ENCODE measurements around the gene CEND1.
"Not testable (repeated sequence)": the region's sequence is repeated elsewhere in the genome, so short reads cannot be mapped to it uniquely, and the experiment has no call there.

The CEND1 gene

DNA sequence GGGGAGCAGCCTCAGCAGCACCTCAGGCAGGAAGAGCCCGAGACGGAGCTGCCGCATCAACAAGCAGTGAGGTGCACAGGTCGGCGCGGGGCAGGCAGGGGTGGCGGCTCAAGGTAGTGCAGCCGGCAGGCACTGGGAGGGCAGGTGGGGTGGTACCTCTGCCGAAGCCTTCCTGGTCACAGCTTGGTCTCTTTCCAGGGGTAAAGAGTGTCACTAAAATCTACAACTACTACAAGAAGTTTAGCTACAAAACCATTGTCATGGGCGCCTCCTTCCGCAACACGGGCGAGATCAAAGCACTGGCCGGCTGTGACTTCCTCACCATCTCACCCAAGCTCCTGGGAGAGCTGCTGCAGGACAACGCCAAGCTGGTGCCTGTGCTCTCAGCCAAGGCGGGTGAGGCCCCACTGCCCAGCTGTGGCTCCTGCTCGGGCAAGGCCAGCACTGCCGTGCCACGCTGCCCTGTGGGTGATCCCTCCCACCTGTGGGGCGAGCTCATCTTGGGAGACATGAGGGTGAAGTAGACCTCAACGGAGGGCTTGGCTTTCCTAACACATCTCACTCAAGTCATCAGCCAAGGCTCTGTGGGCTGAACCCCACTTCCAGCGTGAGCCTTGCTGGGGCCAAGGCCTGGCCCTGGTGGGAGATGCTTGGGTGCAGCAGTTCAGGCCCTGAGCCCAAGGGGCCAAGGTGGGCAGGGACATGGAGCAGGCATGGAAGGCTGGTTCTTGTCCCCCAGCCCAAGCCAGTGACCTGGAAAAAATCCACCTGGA, 26.2 kb downstream of the CEND1 start:
- no peak for DNase-seq (ENCODE audit: low read depth in 2 of 2)

GRCh38 chr11:763073-763463, 26.8 kb downstream of the CEND1 start:
- DNase-seq (ENCODE audit: low read depth in 2 of 2) = no peak

DNA sequence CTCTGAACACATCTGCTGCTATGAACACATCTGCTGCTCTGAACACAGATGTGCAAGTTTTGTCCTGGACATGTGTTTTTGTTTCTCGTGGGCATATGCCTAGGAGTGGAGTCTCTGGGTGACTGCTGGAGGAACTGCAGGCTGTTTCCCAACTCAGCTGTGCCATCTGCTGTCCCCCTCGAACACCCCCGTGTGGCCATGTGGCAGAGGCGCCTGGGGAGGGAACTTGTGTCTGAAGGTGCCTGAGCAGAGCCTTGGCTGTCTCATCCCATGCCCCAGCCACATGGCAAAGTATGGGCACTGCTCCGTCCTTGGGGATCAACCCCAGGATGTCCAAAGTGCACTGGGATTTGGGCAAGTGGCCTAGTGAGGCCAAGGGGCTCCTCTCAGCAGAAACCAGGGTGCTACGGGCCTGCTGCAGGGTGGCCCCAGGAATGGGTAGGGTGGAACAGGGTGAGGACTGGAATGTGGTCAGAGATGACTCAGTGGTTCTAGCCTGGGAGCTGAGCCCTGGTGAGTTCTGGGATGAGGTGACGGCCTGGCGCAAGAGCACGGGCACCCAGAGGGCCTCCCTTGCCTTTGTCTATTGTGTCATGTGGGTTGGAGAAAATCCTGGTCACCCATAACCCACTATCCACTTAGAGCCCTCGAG, 27.3 kb downstream of the CEND1 start:
- no peak for DNase-seq (ENCODE audit: low read depth in 2 of 2)

DNA sequence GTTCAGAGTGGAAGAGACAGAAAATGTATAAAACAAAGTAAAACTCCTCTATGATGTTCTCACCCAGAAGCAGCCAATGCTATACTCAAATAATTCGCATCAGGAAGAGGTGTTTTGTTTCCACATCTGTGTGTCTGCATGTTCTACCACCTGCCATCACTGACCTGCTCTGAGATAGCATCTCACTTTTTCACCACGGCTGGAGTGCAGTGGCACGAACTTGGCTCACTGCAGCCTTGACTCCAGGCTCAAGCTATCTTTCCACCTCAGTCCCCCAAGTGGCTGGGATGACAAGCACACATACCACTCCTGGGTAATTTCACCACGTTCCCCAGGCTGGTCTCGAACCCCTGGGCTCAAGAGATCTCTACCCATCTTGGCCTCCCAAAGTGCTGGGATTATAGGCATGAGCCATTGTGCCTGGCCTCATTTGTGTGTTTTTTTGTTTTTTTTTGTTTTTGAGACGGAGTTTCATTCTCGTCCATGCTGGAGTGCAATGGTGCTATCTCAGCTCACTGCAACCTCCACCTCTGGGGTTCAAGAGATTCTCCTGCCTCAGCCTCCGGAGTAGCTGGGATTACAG, 28.3 kb downstream of the CEND1 start:
- DNase-seq (ENCODE audit: low read depth in 2 of 2) = no peak

GRCh38 chr11:760236-760635, 29.7 kb downstream of the CEND1 start:
- no peak for DNase-seq (ENCODE audit: low read depth in 2 of 2)

DNA sequence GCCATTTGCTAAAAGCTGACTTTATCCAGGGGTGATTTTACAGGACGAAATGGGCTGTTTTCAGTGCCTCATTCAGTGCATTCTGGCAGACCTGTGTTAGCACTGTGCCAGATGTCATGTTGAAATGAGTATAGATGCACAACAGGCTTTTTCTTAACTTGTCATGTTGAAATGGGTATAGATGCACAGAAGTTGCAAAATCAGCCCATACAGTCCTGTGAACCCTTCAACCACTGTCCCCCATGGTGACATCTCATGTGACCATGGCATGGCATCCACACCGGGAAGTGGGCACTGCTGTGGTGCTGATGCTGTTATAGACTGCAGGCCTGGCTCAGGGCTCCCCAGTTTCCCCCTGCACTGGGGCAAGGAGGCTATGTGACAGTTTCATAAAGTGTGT, 40.2 kb downstream of the CEND1 start:
- no peak for DNase-seq (ENCODE audit: low read depth in 2 of 2)

- DNase-seq (ENCODE audit: low read depth in 2 of 2) = no peak
Measured at GRCh38 chr11:748007-748359, 41.9 kb downstream of the CEND1 start.

DNA sequence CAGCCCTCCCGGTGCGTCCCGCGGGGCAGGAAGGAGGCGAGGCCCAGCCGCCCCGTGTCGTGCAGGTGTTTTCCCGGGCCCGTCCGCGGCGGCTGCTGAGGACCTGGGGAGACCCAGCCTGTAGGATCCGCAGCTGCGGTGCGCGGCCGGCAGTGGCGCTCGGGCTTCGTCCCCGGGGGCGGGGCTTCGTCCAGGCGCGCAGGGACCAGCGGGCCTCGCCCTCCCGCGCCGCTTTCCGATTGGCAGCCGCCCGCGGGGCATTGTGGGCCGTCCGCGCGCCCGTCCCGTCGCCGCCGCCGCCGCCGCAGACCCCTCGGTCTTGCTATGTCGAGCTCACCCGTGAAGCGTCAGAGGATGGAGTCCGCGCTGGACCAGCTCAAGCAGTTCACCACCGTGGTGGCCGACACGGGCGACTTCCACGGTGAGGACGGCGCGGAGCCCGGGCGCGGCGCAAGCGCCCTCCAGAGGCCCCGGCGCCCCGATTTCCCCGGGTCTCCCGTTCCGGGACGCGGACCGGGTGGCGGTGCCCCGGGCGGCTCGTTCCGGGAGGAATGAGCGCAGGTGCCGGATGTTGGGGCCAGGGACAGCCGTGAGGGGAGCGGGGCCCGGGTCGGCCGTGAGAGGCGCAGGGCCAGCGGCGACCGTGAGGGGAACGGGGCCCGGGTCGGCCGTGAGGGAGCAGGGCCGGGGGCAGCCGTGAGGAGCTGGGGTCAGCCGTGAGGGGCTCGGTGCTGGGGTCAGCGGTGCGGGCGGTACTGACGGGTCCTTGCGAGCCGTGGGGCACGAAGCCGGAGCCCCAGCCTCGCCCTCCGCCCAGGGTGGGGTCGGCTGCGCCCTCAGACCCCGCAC, 42.5 kb downstream of the CEND1 start, which contains the start of gene TALDO1:
TALDO1 (plus strand) TSS at position 307 of the 849 bp plus-strand sequence; CDS start at position 325, 18 bp downstream.
- DNase-seq (ENCODE audit: low read depth in 2 of 2) = peak; percentile 81 to 90

DNA sequence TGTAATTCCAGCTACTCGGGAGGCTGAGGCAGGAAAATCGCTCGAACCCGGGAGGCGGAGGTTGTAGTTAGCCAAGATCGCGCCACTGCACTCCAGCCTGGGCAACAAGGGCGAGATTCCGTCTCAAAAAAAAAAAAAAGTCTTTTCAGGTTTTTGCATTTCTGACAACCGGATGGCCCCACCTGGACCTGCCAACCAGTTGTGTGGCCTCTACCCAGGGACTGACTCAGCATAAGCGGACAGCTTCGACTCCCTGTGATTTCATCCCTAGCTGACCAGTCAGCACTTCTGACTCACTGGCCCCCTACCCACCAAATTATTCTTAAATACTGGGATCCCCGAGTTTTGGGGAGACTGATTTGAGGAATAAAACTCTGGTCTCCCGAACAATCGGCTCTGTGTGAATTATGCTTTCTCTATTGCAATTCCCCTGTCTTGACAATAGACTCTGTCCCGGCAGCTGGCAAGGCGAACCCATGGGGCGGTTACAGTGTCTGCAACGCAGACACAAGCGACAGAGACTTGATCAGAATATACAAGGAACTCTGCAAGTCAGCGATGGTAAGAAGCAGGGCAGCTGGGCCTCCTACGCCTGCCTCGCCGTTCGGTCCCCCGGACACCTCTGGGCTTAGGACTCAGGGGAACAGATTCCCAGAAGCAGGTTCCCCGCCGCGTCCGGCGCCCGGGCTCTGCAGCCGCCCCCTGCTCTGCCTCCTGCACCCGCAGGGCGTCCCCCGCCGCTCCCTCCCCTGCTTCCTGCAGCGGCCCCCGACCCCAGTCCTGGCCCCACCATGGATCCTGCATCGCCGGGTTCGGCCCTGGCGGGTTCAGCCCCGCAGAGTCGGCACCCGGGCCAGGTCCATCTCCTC, 43.4 kb downstream of the CEND1 start:
- no peak for DNase-seq (ENCODE audit: low read depth in 2 of 2)

GRCh38 chr11:745428-745827, 44.5 kb downstream of the CEND1 start:
- no peak for DNase-seq (ENCODE audit: low read depth in 2 of 2)

DNA sequence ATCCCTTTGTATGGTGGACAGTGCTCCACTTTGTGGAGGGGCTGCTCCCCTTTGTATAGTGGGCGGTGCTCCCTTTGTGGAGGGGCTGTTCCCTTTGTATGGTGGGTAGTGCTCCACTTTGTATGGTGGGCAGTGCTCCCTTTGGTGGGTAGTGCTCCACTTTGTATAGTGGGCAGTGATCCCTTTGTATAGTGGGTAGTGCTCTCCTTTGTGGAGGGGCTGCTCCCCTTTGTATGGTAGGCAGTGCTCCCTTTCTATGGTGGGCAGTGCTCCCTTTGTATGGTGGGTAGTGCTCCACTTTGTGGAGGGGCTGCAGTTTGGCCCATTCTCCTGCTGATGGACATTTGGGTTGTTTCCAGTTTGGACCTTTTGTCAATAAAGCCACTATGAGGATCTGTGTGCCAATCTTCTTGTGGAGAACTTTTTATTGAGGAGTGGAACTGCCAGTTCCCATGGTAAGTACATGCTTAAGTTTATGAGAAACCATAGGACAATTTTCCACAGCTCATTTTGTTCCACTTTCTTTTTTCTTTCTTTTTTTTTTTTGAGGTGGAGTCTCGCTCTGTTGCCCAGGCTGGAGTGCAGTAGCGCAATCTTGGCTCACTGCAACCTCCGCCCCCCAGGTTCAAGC, 47.2 kb downstream of the CEND1 start:
- DNase-seq (ENCODE audit: low read depth in 2 of 2) = no peak

GRCh38 chr11:742156-742546, 47.7 kb downstream of the CEND1 start:
- DNase-seq (ENCODE audit: low read depth in 2 of 2) = no peak

- DNase-seq (ENCODE audit: low read depth in 2 of 2) = not testable (repeated sequence)
Measured at GRCh38 chr11:737899-738298, 52.0 kb downstream of the CEND1 start.

DNA sequence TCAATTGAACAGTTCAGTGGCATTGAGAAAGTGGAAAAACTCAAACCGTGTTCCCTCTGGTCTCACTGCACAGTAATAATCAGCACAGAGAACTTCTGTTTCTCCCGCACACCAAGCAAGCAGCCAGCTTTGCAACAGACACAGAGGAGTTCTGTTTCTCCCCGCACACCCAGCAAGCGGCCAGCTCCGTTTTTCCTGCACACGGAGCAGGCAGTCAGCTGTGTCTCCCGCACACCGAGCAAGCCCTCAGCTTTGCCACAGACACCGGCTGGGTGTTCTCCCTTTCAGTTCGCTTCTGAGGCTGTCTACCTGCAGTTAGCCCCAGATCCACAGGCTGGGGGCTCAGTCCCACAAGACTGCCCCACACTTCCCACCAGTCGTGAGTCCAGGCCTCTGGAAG, 52.5 kb downstream of the CEND1 start:
- no peak for DNase-seq (ENCODE audit: low read depth in 2 of 2)

All from stimulated activated CD4-positive, alpha-beta T cell treated with anti-CD3 and anti-CD28 coated beads, Interleukin-4, amount 100 ng/mL, for 48 hours (primary cell).